WTC11 (cell line): ENCODE measurements around the gene CTTN.

Experiments used
- ATF3 ChIP-seq: sonication (generic); formaldehyde crosslinking; conservative IDR thresholded peaks from 2 replicates; pipeline ENCODE4 v1.8.1; 2022; ENCODE audit warnings: mild to moderate bottlenecking, missing genetic modification reagents
- CREB1 ChIP-seq: sonication (generic); formaldehyde crosslinking; IDR thresholded peaks from 2 replicates; pipeline ENCODE4 v1.8.0; 2023; ENCODE audit warnings: mild to moderate bottlenecking, missing genetic modification reagents
- KAT7 ChIP-seq: sonication (generic); formaldehyde crosslinking; IDR thresholded peaks from 2 replicates; pipeline ENCODE4 v1.8.1; 2023; ENCODE audit warnings: missing genetic modification reagents, mild to moderate bottlenecking, borderline replicate concordance
- NR1H2 ChIP-seq: sonication (generic); formaldehyde crosslinking; IDR thresholded peaks from 2 replicates; pipeline ENCODE4 v1.9.0; 2021; ENCODE audit warnings: mild to moderate bottlenecking, moderate library complexity, missing genetic modification reagents
- PRDM15 ChIP-seq: sonication (generic); formaldehyde crosslinking; IDR thresholded peaks from 2 replicates; pipeline ENCODE4 v1.8.0; 2022; ENCODE audit warnings: missing genetic modification reagents
- STAT6 ChIP-seq: sonication (generic); formaldehyde crosslinking; conservative IDR thresholded peaks from 2 replicates; pipeline ENCODE4 v1.8.1; 2023; ENCODE audit warnings: mild to moderate bottlenecking, low read depth, missing genetic modification reagents, moderate library complexity
- USF1 ChIP-seq: sonication (generic); formaldehyde crosslinking; IDR thresholded peaks from 2 replicates; pipeline ENCODE4 v1.8.0; 2022; ENCODE audit warnings: mild to moderate bottlenecking, missing genetic modification reagents
- ZNF532 ChIP-seq: fragments of 250-450 bp; sonication (Bioruptor Pico); IDR thresholded peaks from 2 replicates; pipeline ENCODE4 v1.9.0; 2021; ENCODE audit warnings: mild to moderate bottlenecking, borderline replicate concordance
- TF ChIP-seq, protein P1 (sequence below): fragments of 200-600 bp; IDR thresholded peaks from 2 replicates; pipeline ENCODE4 v1.8.0; 2022; ENCODE audit warnings: antibody characterized with exemption

DNA sequence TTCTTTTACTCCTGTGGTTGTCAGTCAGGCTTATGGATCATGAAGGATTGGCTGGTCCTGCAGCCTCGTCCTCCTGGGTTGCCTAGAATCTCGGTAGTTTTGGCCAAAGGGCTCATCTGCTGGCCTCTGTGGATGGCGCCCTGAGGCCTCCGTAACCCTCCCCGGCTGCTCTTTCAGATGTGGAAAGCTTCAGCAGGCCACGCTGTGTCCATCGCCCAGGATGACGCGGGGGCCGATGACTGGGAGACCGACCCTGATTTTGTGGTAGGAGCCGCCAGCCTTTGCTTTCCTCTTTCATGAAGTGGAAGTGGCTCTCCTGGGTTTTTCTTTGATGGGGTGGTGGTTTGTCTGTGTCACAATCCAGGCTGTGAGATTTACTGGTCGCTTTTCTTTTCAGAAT is 8.8 kb downstream of the CTTN start:
- TF ChIP-seq KAT7 (CRISPR knock-in tag) (no peak), ATF3 (CRISPR knock-in tag) (no peak), STAT6 (CRISPR knock-in tag) (no peak), NR1H2 (no peak), USF1 (CRISPR knock-in tag) (no peak), PRDM15 (CRISPR knock-in tag) (no peak), CREB1 (CRISPR knock-in tag) (no peak), ZNF532 (CRISPR knock-in tag) (no peak)
- TF ChIP-seq, protein P1, sequence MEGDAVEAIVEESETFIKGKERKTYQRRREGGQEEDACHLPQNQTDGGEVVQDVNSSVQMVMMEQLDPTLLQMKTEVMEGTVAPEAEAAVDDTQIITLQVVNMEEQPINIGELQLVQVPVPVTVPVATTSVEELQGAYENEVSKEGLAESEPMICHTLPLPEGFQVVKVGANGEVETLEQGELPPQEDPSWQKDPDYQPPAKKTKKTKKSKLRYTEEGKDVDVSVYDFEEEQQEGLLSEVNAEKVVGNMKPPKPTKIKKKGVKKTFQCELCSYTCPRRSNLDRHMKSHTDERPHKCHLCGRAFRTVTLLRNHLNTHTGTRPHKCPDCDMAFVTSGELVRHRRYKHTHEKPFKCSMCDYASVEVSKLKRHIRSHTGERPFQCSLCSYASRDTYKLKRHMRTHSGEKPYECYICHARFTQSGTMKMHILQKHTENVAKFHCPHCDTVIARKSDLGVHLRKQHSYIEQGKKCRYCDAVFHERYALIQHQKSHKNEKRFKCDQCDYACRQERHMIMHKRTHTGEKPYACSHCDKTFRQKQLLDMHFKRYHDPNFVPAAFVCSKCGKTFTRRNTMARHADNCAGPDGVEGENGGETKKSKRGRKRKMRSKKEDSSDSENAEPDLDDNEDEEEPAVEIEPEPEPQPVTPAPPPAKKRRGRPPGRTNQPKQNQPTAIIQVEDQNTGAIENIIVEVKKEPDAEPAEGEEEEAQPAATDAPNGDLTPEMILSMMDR, result no peak
